ENCODE results near the gene FSD2.
"Not testable (repeated sequence)": the region's sequence is repeated elsewhere in the genome, so short reads cannot be mapped to it uniquely, and the experiment has no call there.

FSD2 gene

DNA sequence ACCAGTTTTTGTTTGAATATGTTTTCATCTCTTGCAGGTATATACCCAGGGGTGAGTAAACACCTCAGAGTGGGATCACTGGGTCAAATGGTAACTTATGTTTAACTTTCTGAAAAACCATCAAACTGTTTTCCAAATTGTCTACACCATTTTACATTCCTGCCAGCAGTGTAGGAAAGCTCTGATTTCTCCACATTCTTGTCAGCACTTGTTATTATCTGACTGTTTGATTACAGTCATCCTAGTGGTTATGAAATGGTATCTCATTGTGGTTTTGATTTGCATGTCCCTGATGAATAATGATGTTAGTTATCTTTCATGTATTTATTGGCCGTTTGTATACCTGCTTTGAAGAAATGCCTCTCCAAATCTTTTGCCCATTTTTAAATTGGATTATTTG is 13.8 kb downstream of the FSD2 start:
- DNase-seq (ENCODE audit: low spot score) = no peak

DNA sequence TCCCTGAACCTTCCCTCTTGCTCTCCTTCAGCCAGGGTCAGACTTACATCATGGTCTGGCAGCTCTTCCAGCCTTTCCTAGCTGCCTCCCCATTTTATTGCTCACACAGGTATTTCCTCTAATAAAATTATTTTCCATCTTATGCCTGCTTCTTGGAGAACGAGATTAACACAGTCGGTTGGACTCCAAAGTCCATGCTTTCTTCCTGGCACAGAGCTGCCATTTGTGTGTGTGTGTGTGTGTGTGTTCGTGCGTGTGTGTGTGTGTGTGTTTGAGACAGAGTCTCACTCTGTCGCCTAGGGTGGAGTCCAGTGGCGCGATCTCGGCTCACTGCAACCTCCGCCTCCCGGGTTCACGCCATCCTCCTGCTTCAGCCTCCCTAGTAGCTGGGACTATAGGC is 15.5 kb downstream of the FSD2 start:
- DNase-seq (ENCODE audit: low spot score) = no peak

DNA sequence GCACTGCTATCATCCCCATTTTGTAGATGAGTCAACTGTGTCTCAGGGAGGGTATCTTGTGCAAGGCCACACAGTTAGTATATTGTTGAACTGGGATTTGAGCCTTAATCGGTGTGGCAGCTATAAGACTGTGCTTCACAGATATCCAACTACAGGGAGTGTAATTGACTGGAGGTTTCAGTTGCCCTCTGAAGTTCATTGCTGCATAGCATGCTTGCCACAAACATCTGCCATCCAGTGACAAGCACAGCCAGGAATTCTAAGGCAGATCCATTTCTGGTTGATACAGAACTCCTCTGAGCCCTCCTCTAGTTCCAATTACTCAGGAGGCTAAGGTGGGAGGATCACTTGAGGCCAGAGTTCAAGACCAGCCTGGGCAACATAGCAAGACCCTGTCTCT is 16.4 kb downstream of the FSD2 start:
- DNase-seq (ENCODE audit: low spot score) = no peak

DNA sequence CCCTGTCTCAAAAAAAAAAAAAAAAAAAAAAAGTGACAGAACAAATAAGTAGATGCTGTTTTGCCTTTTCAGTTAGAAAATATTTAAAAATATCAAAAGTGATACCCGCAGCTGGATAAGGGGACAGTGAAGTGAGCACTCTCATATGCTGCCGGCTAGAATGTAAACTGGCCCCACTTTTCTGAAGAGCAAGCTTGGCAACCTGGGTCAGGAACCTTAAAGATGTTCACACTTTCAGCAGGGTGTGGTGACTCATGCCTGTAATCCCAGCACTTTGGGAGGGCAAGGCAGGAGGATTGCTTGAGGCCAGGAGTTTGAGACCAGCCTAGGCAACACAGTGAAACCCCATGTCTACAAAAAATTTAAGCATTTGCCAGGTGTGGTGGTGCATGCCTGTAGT is 17.4 kb downstream of the FSD2 start:
- DNase-seq (ENCODE audit: low spot score) = no peak

DNA sequence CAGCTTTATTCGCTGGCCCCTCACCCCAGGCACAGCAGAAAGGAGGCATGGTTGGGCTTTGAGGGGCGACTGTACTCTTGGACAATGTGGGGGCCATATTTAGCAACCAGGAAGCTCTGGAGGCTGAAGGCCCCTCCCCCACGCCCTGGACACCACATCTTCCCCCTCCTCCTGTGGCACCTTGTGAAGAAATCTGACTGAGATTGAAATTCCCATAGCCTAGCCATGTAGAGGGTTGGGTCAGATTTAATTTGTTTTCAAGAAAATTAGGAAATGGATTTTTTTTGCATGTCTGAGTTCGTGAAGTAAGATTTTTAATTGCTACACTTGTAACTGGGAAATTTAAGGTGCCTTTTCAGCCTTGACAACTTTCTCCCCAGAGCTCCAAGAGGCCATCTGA is 24.5 kb downstream of the FSD2 start:
- no peak for DNase-seq (ENCODE audit: low spot score)

DNA sequence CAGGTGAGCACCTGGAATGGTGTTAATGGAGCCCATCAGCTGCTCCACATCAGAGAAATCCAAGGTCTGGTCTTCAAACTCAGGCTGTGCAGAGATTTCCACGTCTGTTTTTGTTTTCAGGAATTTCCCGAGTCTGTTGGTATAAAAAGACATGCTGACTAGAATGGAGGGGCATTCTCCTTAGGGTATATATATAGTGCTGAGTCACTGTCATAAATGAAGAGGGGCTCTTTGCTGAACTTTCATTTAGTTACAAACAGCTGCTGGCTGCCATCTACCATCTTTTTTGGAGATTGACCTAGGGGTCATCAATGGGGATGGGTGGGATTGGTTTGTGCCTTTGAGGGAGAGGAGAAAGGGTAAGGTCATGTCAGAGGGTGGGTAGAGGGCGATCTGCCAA is 27.1 kb downstream of the FSD2 start:
- DNase-seq (ENCODE audit: low spot score) = no peak

DNA sequence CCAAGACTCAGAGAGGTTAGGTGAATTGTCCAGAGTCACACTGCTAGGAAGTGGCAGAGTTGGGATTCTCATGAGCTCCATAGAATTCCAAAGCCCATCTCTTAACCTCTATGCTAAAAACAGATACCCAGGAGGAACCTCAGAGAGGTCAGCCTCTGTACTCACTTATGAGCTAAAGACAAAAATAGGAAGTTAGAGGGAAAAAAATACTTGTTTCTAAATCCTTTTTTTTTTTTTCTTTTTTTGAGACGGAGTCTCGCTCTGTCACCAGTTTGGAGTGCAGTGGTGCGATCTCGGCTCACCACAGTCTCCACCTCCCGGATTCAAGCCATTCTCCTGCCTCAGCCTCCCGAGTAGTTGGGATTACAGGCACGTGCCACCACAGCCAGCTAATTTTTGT is 31.4 kb downstream of the FSD2 start:
- no peak for DNase-seq (ENCODE audit: low spot score)

DNA sequence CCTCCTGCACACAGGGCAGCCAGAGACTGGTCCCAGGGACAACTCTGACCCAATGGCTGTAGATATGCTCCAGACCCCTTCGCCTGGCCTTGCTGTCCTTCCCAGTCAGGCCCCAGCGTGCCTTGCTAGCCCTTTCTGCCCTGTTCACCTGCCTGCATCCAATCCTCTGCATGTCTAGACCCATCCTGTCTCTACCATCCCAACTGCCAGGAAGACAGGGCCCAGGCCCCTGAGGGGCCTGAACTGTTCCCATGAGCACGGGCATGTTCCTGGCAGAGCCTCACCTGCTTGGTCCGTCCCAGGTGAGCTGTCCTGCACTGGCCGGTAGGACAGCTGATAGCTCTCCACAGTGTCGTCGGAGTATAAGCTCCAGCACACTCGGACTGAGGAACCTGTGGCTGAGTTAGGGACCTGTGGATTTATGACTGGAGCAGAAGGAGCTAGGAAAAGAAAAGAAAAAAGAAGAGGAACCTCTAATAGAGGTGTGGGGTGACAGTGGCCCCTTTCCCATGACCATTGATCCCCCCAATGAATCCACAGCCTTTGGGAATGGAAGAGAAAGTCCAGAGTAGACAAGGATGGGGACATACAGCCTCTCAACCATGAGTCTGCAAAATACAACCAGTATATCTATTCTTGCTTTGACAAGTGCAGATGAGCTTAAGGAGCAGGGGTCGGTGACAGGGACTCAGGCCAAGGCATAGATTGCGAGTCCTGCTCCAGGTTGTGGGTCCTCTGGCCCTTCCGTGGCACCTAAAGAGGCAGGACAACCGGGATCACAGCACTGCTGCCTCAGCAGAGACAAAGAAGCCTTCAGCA is 33.9 kb downstream of the FSD2 start:
- DNase-seq (ENCODE audit: low spot score) = no peak

DNA sequence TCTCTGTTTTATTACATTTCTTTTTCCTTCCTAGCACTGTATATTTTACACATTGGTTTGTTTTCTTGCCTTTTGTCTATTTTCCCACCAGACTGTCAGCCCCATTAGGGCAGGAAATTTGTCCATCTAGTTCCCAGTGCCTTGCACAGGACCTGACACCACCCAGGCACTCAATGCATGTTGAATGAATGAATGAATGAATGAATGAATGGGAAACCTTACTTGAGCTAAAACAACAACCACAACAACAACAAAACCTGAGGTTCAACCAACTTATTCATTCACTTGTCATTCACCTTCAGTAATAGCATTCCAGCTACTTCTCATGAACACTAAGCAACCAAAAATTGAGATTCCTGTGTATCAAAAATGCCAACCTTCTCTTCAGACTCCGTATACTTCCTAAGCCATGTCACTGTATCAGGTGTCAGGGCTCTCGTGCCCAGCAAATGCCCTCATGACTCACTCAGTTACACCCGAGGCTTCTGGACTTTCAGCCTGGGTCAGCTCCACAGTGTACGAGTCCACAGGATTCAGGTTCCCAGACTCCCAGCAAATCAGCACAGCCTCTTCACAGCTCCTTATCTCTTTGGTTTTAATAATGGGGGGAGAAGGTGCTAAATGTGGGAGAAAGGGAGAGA is 37.3 kb downstream of the FSD2 start:
- no peak for DNase-seq (ENCODE audit: low spot score)

DNA sequence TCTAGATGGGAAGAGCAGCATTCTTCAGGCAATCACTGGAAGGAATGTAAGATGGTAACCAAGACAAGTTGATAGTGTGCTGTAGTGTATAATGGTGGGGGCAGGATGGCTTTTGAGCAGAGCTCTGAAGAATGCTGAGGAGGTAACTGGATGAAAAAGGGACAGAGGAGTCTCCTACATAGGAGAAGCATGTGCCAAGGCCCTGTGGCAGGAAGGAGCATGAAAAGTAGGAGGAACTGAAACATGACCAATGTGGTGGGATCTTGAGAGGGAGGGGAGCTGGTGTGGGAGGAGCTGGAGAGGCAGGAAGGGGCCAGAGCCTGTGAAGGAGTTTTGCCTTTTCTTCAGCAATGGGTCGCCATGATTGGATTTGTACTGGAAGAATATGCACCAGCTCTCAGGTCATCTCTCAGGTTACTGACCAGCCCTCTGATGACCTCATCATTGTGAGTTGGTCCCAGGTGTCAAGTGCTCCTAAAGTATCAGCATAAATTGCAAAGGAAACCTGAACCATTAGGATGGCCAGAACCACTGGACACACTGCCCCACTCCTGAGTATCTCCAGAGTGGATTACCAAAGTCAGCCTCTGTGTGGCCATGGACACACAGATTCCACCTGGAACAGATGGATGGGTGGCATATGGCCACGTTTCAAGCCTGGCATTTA is 38.6 kb downstream of the FSD2 start:
- DNase-seq (ENCODE audit: low spot score) = no peak

DNA sequence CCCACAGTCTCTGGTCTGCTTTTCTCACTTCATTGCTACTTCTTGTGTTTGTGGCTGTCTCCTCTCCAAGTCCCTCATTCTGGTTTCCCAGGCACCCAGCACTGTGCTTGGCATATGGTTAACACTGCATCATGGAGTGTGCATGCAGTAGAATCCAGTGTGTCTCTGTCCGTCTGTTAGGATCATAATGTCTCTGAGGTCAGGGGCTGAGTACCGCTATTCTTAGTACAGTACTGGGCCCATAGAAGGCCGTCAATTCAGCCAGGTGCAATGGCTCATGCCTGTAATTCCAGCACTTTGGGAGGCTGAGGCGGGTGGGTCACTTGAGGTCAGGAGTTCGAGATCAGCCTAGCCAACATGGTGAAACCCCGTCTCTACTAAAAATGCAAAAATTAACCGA is 39.7 kb downstream of the FSD2 start:
- DNase-seq (ENCODE audit: low spot score) = not testable (repeated sequence)

DNA sequence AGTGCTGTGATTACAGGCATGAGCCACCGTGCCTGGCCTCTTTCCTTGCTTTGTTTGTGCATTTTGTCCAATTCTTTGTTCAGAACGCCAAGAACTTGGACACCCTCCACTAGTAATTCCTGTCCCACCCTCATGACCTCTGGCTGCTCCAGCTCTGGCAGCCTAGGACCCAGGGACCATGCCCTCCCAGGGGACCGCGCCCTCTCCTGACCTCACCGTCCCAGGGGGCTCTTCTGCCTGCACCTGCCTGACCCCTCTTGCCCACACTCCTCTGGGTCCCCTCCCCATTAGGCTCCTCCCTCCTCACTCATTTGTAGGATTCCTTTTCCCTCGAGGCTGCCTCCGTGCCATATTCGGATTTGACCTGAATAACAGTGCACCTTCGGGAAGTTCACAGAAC is 41.1 kb downstream of the FSD2 start:
- no peak for DNase-seq (ENCODE audit: low spot score)

DNA sequence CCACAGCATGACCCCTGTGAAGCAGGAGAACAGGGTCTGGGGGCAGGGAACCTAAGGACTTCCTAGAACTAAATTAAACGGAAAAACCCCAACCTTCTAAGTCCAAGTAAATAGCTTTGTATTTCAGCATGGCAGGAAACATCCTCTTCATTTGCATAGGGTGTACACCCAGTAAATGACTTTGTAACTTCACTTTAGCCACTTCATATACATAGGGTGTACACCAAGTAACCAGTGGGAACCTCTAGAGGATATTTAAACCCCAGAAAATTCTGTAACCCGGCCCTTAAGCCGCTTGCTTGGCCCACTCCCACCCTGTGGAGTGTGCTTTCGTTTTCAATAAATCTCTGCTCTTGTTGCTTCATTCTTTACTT is 41.8 kb downstream of the FSD2 start:
- no peak for DNase-seq (ENCODE audit: low spot score)

DNA sequence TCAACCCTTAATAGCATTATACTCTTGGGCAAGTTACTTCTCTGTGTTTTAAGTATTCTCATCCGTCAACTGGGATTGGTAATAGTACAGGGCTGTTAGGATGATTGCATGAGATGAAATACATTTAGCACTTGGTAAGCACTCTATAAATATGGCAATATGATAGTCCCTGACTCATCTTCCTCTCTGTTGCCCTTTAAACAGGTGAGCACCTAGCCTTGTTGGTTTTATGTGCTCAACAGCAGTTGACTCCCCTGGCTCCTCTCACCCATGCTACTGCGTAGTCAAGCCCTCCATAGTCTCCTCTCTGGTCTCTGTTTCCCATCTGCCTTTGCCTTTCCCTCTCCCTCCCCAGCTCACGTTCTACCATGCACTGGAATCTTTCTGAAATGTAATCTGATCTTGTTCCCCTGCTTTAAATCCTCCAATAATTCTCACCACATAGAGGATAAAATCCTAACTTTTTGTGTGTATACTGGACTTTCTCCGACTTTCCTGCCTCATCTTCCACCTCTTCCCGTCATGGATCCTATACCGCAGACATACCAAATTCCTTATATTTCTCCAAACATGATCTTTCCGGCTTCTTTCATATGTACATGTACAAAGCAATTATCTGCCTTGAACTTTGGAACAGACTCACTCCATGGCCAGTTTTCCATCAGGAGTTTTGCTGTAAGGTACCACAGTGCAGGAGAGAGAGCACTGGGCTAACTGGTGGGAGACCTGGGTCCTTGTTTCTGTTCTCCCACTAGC is 42.3 kb downstream of the FSD2 start:
- no peak for DNase-seq (ENCODE audit: low spot score)

DNA sequence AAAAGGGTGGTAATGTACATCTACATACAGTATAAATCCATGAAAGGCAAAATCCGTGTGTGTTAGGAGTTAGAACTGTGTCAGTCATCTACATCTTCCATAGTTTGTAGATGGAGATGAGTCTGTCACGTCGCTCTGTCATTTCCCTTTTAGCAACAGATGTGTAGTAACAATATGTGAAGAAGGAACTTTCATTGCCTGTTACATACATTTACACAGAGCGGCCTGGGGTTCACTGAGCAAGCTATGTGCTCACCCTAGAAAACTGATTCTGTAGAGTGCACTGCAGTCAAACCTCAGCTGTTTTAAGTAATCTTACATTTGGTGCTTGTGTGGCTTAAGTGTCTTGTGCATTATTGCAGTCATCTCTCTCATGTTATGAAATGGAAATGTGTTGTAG is 54.6 kb downstream of the FSD2 start:
- no peak for DNase-seq (ENCODE audit: low spot score)

DNA sequence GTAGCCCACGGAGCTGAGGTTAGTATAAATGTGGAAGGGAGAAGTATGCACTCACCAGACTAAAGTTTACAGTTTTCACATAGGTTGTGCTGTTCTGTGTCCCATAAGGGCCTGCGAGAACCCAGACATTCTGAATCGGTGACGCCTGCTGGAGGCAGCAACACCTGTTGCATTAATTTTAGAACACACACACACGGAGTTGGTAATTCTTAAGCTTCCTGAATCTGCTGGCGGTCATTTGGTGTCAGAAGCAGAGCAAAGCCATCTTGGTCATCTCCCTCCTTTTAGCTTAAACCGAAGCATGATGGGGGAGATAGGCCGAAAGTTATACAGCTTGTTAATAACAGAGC is 55.1 kb downstream of the FSD2 start:
- no peak for DNase-seq (ENCODE audit: low spot score)

DNA sequence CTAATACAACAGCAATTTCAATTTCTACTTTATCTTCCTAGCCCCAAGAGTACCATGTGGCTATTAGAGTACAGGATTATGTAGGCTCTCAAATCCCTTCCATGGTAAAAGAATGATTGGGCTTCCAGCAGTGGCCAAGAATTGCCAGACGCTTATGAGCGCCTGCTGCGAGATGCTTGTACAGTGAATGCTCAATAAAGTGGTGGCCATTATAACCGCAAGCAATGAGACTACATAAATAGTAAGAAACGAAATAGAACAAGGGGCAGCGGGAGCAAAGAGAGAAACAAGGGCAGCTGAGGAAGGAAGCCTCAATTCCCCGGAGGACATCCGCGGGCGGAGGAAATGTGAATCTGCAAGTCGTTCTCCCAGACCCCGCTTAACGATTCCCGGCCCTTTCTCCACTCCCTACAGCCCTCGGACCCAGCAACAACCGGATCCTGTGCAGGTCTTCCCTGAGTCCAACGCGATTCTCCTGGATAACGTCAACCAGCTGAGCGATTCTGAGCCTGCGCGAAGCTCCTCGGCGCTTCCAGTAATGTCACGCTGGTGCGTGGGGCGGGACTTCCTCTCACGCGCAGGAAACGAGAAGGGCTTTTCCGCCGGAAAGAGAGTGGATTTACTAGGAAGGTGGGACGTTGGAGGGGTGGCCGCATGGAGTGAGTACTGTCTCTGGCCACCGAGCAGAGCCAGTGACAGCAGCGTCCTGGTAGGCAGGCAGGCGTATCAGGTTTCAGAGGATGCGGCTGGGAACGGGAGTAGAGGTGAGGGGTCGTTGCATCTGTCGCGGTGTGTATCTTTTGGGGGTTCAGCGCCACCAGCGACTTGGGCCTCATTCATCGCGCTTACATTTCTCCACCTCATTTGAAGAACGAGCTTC is 55.7 kb downstream of the FSD2 start:
- peak; percentile 96 for DNase-seq (ENCODE audit: low spot score)

DNA sequence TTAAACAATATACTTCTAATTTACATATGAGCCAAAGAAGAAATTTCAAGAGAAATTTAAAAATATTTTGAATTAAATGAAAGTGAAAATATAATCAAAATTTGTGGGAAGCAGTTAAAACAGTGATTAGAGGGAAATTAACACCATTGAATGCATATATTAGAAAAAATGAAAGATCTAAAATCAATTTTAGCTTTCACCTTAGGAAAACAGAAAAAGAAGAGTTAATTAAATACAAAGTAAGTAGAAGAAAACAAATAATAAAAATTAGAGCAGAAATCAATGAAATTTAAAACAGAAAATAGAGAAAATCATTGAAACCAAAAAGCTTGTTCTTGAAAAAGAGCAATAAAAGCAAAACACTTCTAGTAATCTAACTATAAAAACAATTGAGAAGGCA is 57.6 kb downstream of the FSD2 start:
- DNase-seq (ENCODE audit: low spot score) = no peak

DNA sequence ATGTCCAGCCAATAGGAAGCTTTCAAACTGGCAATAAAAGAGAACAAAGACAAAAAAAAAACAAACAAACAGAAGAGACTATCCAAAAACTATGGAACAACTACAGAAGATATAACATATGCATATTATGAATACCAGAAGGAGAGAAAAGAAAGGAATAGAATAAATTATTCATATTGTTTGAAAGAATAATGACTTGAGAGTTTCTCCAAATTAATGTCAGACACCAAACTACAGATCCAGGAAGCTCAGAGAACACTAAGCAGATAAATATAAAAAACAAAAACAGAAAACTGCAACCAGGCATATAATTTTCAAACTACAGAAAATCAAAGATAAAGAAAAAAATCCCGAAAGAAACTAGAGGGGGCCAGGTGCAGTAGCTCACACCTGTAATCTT is 62.1 kb downstream of the FSD2 start:
- DNase-seq (ENCODE audit: low spot score) = no peak

DNA sequence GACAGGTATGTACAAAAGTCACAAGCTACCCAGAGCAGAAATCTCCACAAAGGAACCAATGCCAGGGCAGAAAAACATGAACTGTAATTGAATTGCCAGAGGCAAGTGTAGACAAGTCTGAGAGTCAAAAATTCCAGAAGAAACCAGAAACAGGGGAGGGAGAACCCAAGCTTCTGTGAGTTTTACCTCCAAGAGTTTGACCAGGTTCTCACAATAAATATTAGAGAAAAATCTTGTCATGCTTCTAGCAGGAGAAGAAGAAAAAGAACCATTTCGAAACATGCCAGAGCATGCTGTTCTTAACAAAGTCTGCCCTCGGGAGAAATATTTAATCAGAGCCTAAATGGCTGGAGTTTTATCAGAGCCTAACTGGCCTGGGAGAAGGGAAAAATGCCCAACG is 63.7 kb downstream of the FSD2 start:
- no peak for DNase-seq (ENCODE audit: low spot score)

DNA sequence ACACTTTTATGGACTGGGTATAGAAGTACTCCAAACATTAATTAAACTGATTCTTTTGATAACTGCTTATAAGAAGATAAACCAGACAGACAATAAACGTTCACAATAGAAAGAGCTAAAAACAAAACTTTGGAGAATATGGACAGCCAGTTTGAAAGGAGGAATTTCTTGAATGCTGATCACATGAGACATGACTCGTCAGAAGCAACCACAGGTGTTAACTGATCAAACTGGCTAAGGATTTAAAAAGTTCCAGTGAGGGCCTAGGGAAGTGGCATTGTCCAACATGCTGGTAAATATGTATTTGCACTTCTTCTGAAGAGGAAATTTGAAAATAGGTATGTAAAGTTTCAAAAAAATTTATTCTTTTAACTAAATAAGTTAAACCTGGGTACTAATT is 66.8 kb downstream of the FSD2 start:
- no peak for DNase-seq (ENCODE audit: low spot score)

DNA sequence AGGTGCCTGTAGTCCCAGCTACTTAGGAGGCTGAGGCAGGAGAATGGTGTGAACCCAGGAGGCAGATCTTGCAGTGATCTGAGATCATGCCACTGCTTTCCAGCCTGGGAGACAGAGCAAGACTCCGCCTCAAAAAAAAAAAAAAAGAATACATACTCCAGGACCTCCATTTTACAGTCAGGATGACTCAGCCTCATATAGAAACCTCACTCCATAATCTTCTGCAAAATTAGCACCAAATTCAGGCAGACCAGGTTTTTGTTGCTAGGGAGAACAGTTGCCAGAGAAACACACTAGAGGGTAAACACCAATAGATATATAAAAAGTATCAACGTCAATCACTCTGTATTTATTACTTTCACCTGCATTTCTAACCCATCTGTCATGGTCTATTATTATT is 67.9 kb downstream of the FSD2 start:
- peak; percentile 27 for DNase-seq (ENCODE audit: low spot score)
